OCI-LY1 (cell line): ENCODE results near the gene DPP9.
A peak's percentile ranks its signal among the peaks of the same experiment; 100 is the strongest.

Experiments
- H2AFZ ChIP-seq: fragments of 200-600 bp; sonication (generic), shearing (Covaris generic); 2 replicates; pipeline ENCODE4 v1.6.0; 2014; ENCODE audit warnings: antibody characterized with exemption, mild to moderate bottlenecking, low read length
- H3F3A ChIP-seq: fragments of 200-600 bp; sonication (generic), shearing (Covaris generic); 2 replicates; pipeline ENCODE4 v1.6.0; 2014; ENCODE audit warnings: mild to moderate bottlenecking, antibody characterized with exemption, low read length, moderate library complexity; ENCODE audit not compliant: insufficient read depth
- H3K27ac ChIP-seq: fragments of 200-600 bp; sonication (generic); 2 replicates; pipeline ENCODE4 v1.5.1; 2014; ENCODE audit warnings: low read length, mixed run types, mild to moderate bottlenecking, low read depth; ENCODE audit not compliant: poor library complexity, severe bottlenecking
- H3K27me3 ChIP-seq: fragments of 200-600 bp; sonication (generic); 2 replicates; pipeline ENCODE4 v1.6.0; 2014; ENCODE audit warnings: antibody characterized with exemption, mild to moderate bottlenecking, low read length, moderate library complexity; ENCODE audit not compliant: insufficient read depth
- H3K36me3 ChIP-seq: fragments of 200-600 bp; sonication (generic); 2 replicates; pipeline ENCODE4 v1.6.1; 2014; ENCODE audit warnings: mild to moderate bottlenecking, antibody characterized with exemption, low read length, moderate library complexity, mixed read lengths; ENCODE audit not compliant: insufficient read depth
- H3K4me1 ChIP-seq: fragments of 200-600 bp; sonication (generic); 2 replicates; pipeline ENCODE4 v1.5.1; 2014; ENCODE audit warnings: mild to moderate bottlenecking, low read length, moderate library complexity; ENCODE audit not compliant: insufficient read depth, severe bottlenecking
- H3K4me2 ChIP-seq: fragments of 200-600 bp; sonication (generic), shearing (Covaris generic); 2 replicates; pipeline ENCODE4 v1.6.1; 2014; ENCODE audit warnings: low read length
- H3K4me3 ChIP-seq: fragments of 200-600 bp; sonication (generic); 2 replicates; pipeline ENCODE4 v1.5.1; 2014; ENCODE audit warnings: low read length, low read depth, mild to moderate bottlenecking, mixed read lengths; ENCODE audit not compliant: poor library complexity, severe bottlenecking
- H3K79me2 ChIP-seq: fragments of 200-600 bp; shearing (Covaris generic); 2 replicates; pipeline ENCODE4 v1.6.1; 2016; ENCODE audit warnings: mixed run types, low read length, mixed read lengths; ENCODE audit not compliant: insufficient read depth
- H3K9ac ChIP-seq: fragments of 200-600 bp; sonication (generic), shearing (Covaris generic); 2 replicates; pipeline ENCODE4 v1.6.1; 2014; ENCODE audit warnings: mild to moderate bottlenecking, low read length, mixed read lengths
- H3K9me2 ChIP-seq: fragments of 200-600 bp; sonication (generic), shearing (Covaris generic); 2 replicates; pipeline ENCODE4 v1.6.1; 2014; ENCODE audit warnings: low read depth, mild to moderate bottlenecking, low read length, mixed read lengths
- H3K9me3 ChIP-seq: fragments of 200-600 bp; shearing (Covaris generic); 2 replicates; pipeline ENCODE4 v1.6.1; 2014; ENCODE audit warnings: low read length, mixed read lengths
- H4K20me1 ChIP-seq: fragments of 200-600 bp; sonication (generic), shearing (Covaris generic); 2 replicates; pipeline ENCODE4 v1.6.0; 2016; ENCODE audit warnings: mild to moderate bottlenecking, low read length; ENCODE audit not compliant: insufficient read depth
- CTCF ChIP-seq: fragments of 200-600 bp; sonication (generic), shearing (Covaris generic); IDR thresholded peaks from 2 replicates; pipeline ENCODE4 v1.5.1; 2017; ENCODE audit warnings: mild to moderate bottlenecking, antibody characterized with exemption, low read length, moderate library complexity, mixed read lengths
- EZH2 ChIP-seq: fragments of 200-600 bp; sonication (generic), shearing (Covaris generic); IDR thresholded peaks from 2 replicates; pipeline ENCODE4 v1.8.0; 2017; ENCODE audit warnings: borderline replicate concordance, mixed run types, mild to moderate bottlenecking, antibody characterized with exemption, low read length, moderate library complexity, mixed read lengths

The DPP9 gene

GRCh38 chr19:4669723-4670480, 53.7 kb downstream of the DPP9 start, which contains the start of gene MYDGF:
MYDGF (minus strand) TSS chr19:4670342; CDS start chr19:4670334, 8 bp downstream.
- peak within 1 kb of the TSS; percentile 95 for H3K4me3 ChIP-seq
- peak within 1 kb of the TSS; percentile 89 for H3K9ac ChIP-seq
- peak within 1 kb of the TSS; percentile 84 for H3K4me2 ChIP-seq
- H3K27ac ChIP-seq = peak within 1 kb of the TSS; percentile 38
- peaks cover 27% of the 10 kb centered on the region for H3K36me3 ChIP-seq
- no peaks in the 10 kb centered on the region for H3K27me3 ChIP-seq
- peaks cover 7% of the 10 kb centered on the region for H3K4me1 ChIP-seq
- H4K20me1 ChIP-seq = no peaks in the 10 kb centered on the region
- no peaks in the 10 kb centered on the region for H3K9me2 ChIP-seq
- H3F3A ChIP-seq = no peaks in the 10 kb centered on the region
- TF ChIP-seq CTCF (no peak), EZH2 (no peak)
- H3K9me3 ChIP-seq = no peaks in the 10 kb centered on the region
- no peaks in the 10 kb centered on the region for H3K79me2 ChIP-seq
- no peak within 1 kb of the TSS for H2AFZ ChIP-seq

GRCh38 chr19:4664642-4665041, 59.0 kb downstream of the DPP9 start:
- TF ChIP-seq EZH2 = no peak
- TF ChIP-seq CTCF = no peak
- Histone ChIP-seq H3K9me2 (no peaks in the 10 kb centered on the region), H4K20me1 (no peaks in the 10 kb centered on the region), H3K4me1 (peaks cover 7% of the 10 kb centered on the region), H2AFZ (no peak overlapping the region), H3K4me3 (no peak overlapping the region), H3F3A (no peaks in the 10 kb centered on the region), H3K4me2 (no peak overlapping the region), H3K27me3 (no peaks in the 10 kb centered on the region), H3K27ac (no peak overlapping the region), H3K79me2 (no peaks in the 10 kb centered on the region), H3K36me3 (peaks cover 65% of the 10 kb centered on the region), H3K9ac (no peak overlapping the region), H3K9me3 (no peaks in the 10 kb centered on the region)

- TF ChIP-seq CTCF (no peak), EZH2 (no peak)
- Histone ChIP-seq H3K36me3 (peaks cover 58% of the 10 kb centered on the region), H3K4me3 (no peak overlapping the region), H3K9me2 (no peaks in the 10 kb centered on the region), H4K20me1 (no peaks in the 10 kb centered on the region), H3F3A (no peaks in the 10 kb centered on the region), H3K9ac (no peak overlapping the region), H3K4me1 (no peaks in the 10 kb centered on the region), H3K4me2 (no peak overlapping the region), H3K27me3 (no peaks in the 10 kb centered on the region), H3K9me3 (no peaks in the 10 kb centered on the region), H2AFZ (no peak overlapping the region), H3K79me2 (no peaks in the 10 kb centered on the region), H3K27ac (no peak overlapping the region)
These were observed 60.8 kb downstream of the DPP9 start for GRCh38 chr19:4662812-4663211.
